Endodermal cell (in vitro differentiated cells): Measurements from ENCODE around the gene TMEM164. TPM values are rescaled to one million over a fixed set of nuclear protein-coding genes. Genes with fewer than 3 reads are reported as not detected.

ENCODE experiments used
- DNase-seq: peaks from one replicate; pipeline ENCODE4 v3.0.0-alpha.2; 2017
- H3K27ac ChIP-seq: 2 replicates; pipeline ENCODE4 v1.5.1; 2013; ENCODE audit warnings: mild to moderate bottlenecking, low read depth, low read length, moderate library complexity
- H3K27me3 ChIP-seq: 2 replicates; pipeline ENCODE4 v1.6.1; 2013; ENCODE audit warnings: mild to moderate bottlenecking, low read length, moderate library complexity; ENCODE audit not compliant: insufficient read depth, control insufficient read depth, poor library complexity, severe bottlenecking
- H3K36me3 ChIP-seq: 2 replicates; pipeline ENCODE4 v1.7.0; 2013; ENCODE audit warnings: mild to moderate bottlenecking, low read length, moderate library complexity; ENCODE audit not compliant: control insufficient read depth, insufficient read depth
- H3K4me1 ChIP-seq: one replicate; pipeline ENCODE4 v1.7.0; 2013; ENCODE audit warnings: low read length; ENCODE audit not compliant: control insufficient read depth, insufficient read depth
- H3K4me3 ChIP-seq: 2 replicates; pipeline ENCODE4 v1.5.1; 2013; ENCODE audit warnings: mild to moderate bottlenecking, low read length, moderate library complexity
- H3K9ac ChIP-seq: 2 replicates; pipeline ENCODE4 v1.6.1; 2013; ENCODE audit warnings: mild to moderate bottlenecking, low read length, moderate library complexity; ENCODE audit not compliant: poor library complexity, severe bottlenecking; ENCODE audit errors: extremely low read depth
- H3K9me3 ChIP-seq: 2 replicates; pipeline ENCODE4 v1.6.1; 2013; ENCODE audit warnings: mild to moderate bottlenecking, low read length, moderate library complexity; ENCODE audit not compliant: control insufficient read depth
- H3K27ac Mint-ChIP-seq: 2 replicates; pipeline ENCODE4 v1.8.0; 2020; ENCODE audit warnings: mixed read lengths
- H3K27me3 Mint-ChIP-seq: 2 replicates; pipeline ENCODE4 v1.8.0; 2021; ENCODE audit warnings: mild to moderate bottlenecking, mixed read lengths; ENCODE audit not compliant: insufficient read depth
- H3K36me3 Mint-ChIP-seq: 2 replicates; pipeline ENCODE4 v1.8.0; 2020; ENCODE audit warnings: low read depth, mixed read lengths
- H3K4me1 Mint-ChIP-seq: 2 replicates; pipeline ENCODE4 v1.8.0; 2020; ENCODE audit warnings: mixed read lengths
- H3K4me3 Mint-ChIP-seq: 2 replicates; pipeline ENCODE4 v1.8.0; 2020; ENCODE audit warnings: mild to moderate bottlenecking, moderate library complexity, mixed read lengths
- H3K9me3 Mint-ChIP-seq: 2 replicates; pipeline ENCODE4 v1.8.0; 2020; ENCODE audit warnings: mild to moderate bottlenecking, mixed read lengths
- CTCF ChIP-seq: fragments of 200-600 bp; sonication (generic); conservative IDR thresholded peaks from 2 replicates; pipeline ENCODE4 v1.5.0; 2021; ENCODE audit warnings: antibody characterized with exemption, mild to moderate bottlenecking
- WGBS, 2 experiments: methylation state at CpG; one replicate each; pipeline versions ENCODE4 v1.1.5 to v1.1.7; 2013; ENCODE audit warnings: missing lambda C conversion rate in 2 of 2, mixed read lengths in 1 of 2; ENCODE audit not compliant: insufficient coverage in 1 of 2, insufficient read length in 1 of 2; 5-methylcytosine and 5-hydroxymethylcytosine counted together
- total RNA-seq, 2 donors: library from RNA; stranded (reverse); fragmentation: NEBNext Ultra II Directional in 1 of 2; extraction: Animal tissue kit (Norgen Biotek cat#: 25700) in 1 of 2; gene quantifications; 2 replicates in 1 of 2; 3 replicates in 1 of 2; pipeline ENCODE4 v1.2.1, GENCODE V29; 2021

Gene TMEM164
- total RNA-seq, 2 donors from 2014 or later, result 30.4 to 50.7 TPM

GRCh38 chrX:110175696-110176095 lies 172.8 kb downstream of the TMEM164 start:
- 95% methylated on average over 3 of the region's 3 CpGs; no CpG with 5 or more reads in 1 of the 2 experiments for WGBS, 2 experiments
- no peaks in the 10 kb centered on the region for H3K9me3 Mint-ChIP-seq
- Histone ChIP-seq H3K36me3 (no peaks in the 10 kb centered on the region), H3K9ac (no peak overlapping the region), H3K9me3 (no peaks in the 10 kb centered on the region), H3K4me3 (no peak overlapping the region), H3K27ac (no peak overlapping the region), H3K4me1 (no peaks in the 10 kb centered on the region), H3K27me3 (no peaks in the 10 kb centered on the region)
- peaks cover 35% of the 10 kb centered on the region for H3K36me3 Mint-ChIP-seq
- DNase-seq, result peak; percentile 20
- H3K4me1 Mint-ChIP-seq, result peaks cover 6% of the 10 kb centered on the region
- no peak for TF ChIP-seq CTCF
- H3K27me3 Mint-ChIP-seq, result no peaks in the 10 kb centered on the region
- no peak overlapping the region for H3K27ac Mint-ChIP-seq
- no peak overlapping the region for H3K4me3 Mint-ChIP-seq

- Histone ChIP-seq H3K36me3 (no peaks in the 10 kb centered on the region), H3K27me3 (no peaks in the 10 kb centered on the region), H3K4me1 (no peaks in the 10 kb centered on the region), H3K4me3 (no peak overlapping the region), H3K9me3 (no peaks in the 10 kb centered on the region), H3K9ac (no peak overlapping the region), H3K27ac (no peak overlapping the region)
- H3K9me3 Mint-ChIP-seq, result no peaks in the 10 kb centered on the region
- no peak overlapping the region for H3K27ac Mint-ChIP-seq
- DNase-seq, result peak; percentile 3
- TF ChIP-seq CTCF, result no peak
- WGBS, 2 experiments, result 95% methylated on average over 4 of the region's 5 CpGs; no CpG with 5 or more reads in 1 of the 2 experiments
- H3K4me3 Mint-ChIP-seq, result no peak overlapping the region
- H3K36me3 Mint-ChIP-seq, result peaks cover 25% of the 10 kb centered on the region
- peaks cover 6% of the 10 kb centered on the region for H3K4me1 Mint-ChIP-seq
- H3K27me3 Mint-ChIP-seq, result no peaks in the 10 kb centered on the region
Measured at GRCh38 chrX:110178179-110178865, 175.4 kb downstream of the TMEM164 start.

GRCh38 chrX:110180176-110180927 lies 177.4 kb downstream of the TMEM164 start:
- Histone ChIP-seq H3K9me3 (no peaks in the 10 kb centered on the region), H3K4me1 (no peaks in the 10 kb centered on the region), H3K27ac (no peak overlapping the region), H3K9ac (no peak overlapping the region), H3K27me3 (no peaks in the 10 kb centered on the region), H3K4me3 (no peak overlapping the region), H3K36me3 (peaks cover 3% of the 10 kb centered on the region)
- no peak for DNase-seq
- WGBS, 2 experiments, result 89% methylated on average over 5 of the region's 5 CpGs; no CpG with 5 or more reads in 1 of the 2 experiments
- no peak for TF ChIP-seq CTCF
- Mint-ChIP-seq H3K36me3 (peaks cover 17% of the 10 kb centered on the region), H3K4me1 (peaks cover 4% of the 10 kb centered on the region), H3K9me3 (no peaks in the 10 kb centered on the region), H3K4me3 (no peak overlapping the region), H3K27ac (no peak overlapping the region), H3K27me3 (no peaks in the 10 kb centered on the region)
